Small intestine (tissue), 7 donors: Measurements from ENCODE around the gene MEIOSIN. TPM values are rescaled to one million over a fixed set of nuclear protein-coding genes. Genes with fewer than 3 reads are reported as not detected.
A peak's percentile ranks its signal among the peaks of the same experiment; 100 is the strongest.

Experiments
- DNase-seq, 2 donors: peaks; one replicate each; pipeline versions ENCODE4 v3.0.0 to v3.0.0-alpha.2; 2013
- FAIRE-seq: peaks from 2 replicates; lab custom pipeline; 2012; peaks lifted over from hg19 to GRCh38; lab: Jason Lieb, UNC
- H3K27ac ChIP-seq, 3 donors: one replicate each; pipeline ENCODE4 v1.5.1; 2013; ENCODE audit warnings: low read length in 2 of 3, mild to moderate bottlenecking in 2 of 3, control low read depth in 1 of 3, inconsistent platforms in 1 of 3, low read depth in 1 of 3, moderate library complexity in 1 of 3
- H3K27me3 ChIP-seq, 3 donors: one replicate each; pipeline ENCODE4 v1.6.1; 2013; ENCODE audit warnings: low read length in 3 of 3, inconsistent platforms in 1 of 3; ENCODE audit not compliant: control insufficient read depth in 3 of 3, insufficient read depth in 3 of 3
- H3K36me3 ChIP-seq, 3 donors: one replicate each; pipeline ENCODE4 v1.6.1; 2013; ENCODE audit warnings: low read length in 3 of 3, inconsistent platforms in 1 of 3, low read depth in 1 of 3, mild to moderate bottlenecking in 1 of 3, moderate library complexity in 1 of 3; ENCODE audit not compliant: control insufficient read depth in 3 of 3, insufficient read depth in 2 of 3
- H3K4me1 ChIP-seq, 3 donors: one replicate each; pipeline ENCODE4 v1.6.1; 2013; ENCODE audit warnings: low read length in 2 of 3, inconsistent platforms in 1 of 3, low read depth in 1 of 3, mild to moderate bottlenecking in 1 of 3, moderate library complexity in 1 of 3; ENCODE audit not compliant: control insufficient read depth in 3 of 3, insufficient read depth in 2 of 3
- H3K4me3 ChIP-seq, 3 donors: one replicate each; pipeline ENCODE4 v1.5.1; 2013; ENCODE audit warnings: low read length in 3 of 3, control low read depth in 1 of 3, inconsistent platforms in 1 of 3, low read depth in 1 of 3, mild to moderate bottlenecking in 1 of 3, moderate library complexity in 1 of 3
- H3K9me3 ChIP-seq, 2 donors: one replicate each; pipeline ENCODE4 v1.6.1; 2013; ENCODE audit warnings: low read depth in 1 of 2, low read length in 1 of 2; ENCODE audit not compliant: control insufficient read depth in 2 of 2, insufficient read depth in 1 of 2
- WGBS, 3 donors: extraction: QIAGEN DNeasy Blood & Tissue Kit; methylation state at CpG; one replicate each; pipeline ENCODE4 v1.1.7; 2013; 5-methylcytosine and 5-hydroxymethylcytosine counted together
- polyA plus RNA-seq, 4 donors: library from polyadenylated mRNA; stranded (reverse) in 3 of 4; unstranded in 1 of 4; fragments of 200-250 nt in 3 of 4; fragments of 120-200 nt in 1 of 4; gene quantifications; one replicate each; pipeline versions ENCODE4 v1.2.1 to v1.2.3, GENCODE V29; 2013
- donor health status: healthy with polysubstance abuse.
- donor health status: control.
- donor health status: control.
- donor health status: Bipolar disorder and iron deficiency.
- donor health status: healthy.

MEIOSIN gene
- polyA plus RNA-seq, 4 donors, result not detected

- Histone ChIP-seq H3K4me1 (peaks cover 0 to 28% (median 5%) of the 10 kb centered on the region in 3 donors), H3K9me3 (no peaks in the 10 kb centered on the region), H3K4me3 (no peak overlapping the region), H3K27me3 (no peaks in the 10 kb centered on the region), H3K36me3 (peaks cover 2 to 61% (median 6%) of the 10 kb centered on the region in 3 donors), H3K27ac (peak overlapping the region in 2 of 3 donors; percentile 51 to 70)
- 69 to 88% (median 84%) methylated on average over 26 of the region's 26 CpGs for WGBS, 3 donors
- no peak for DNase-seq
- no peak for FAIRE-seq
Measured at GRCh38 chr19:45782820-45783785, 49.9 kb downstream of the MEIOSIN start.

GRCh38 chr19:45784096-45784495 is 50.9 kb downstream of the MEIOSIN start:
- H3K27me3 ChIP-seq, result no peaks in the 10 kb centered on the region
- peaks cover 0 to 18% (median 5%) of the 10 kb centered on the region in 3 donors for H3K4me1 ChIP-seq
- H3K27ac ChIP-seq, result peak overlapping the region in 1 of 3 donors; percentile 36
- WGBS, 3 donors, result 79 to 93% (median 88%) methylated on average over 4 of the region's 4 CpGs
- DNase-seq (no peak), FAIRE-seq (no peak)
- H3K9me3 ChIP-seq, result no peaks in the 10 kb centered on the region
- peaks cover 2 to 61% (median 6%) of the 10 kb centered on the region in 3 donors for H3K36me3 ChIP-seq
- no peak overlapping the region for H3K4me3 ChIP-seq

DNA sequence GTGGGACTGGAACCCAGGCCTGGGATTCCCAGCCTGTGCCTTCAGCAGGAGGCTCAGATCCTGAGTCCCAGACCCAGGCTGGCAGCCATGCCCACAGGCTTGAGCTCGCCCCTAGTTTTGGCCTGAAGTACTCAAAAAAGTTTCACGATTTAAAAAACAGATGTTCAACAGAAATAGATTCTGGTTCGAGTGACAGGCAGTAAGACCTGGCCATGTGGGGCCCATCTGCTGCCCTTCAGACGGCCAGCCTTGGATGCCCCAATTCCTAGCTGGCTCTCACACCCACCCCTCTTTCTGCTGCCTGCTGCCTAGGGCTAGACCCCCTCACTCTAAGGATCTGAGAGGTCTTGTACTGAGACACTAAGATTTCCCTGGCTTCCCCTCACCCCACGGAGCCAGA is 51.9 kb downstream of the MEIOSIN start:
- H3K36me3 ChIP-seq, result peaks cover 2 to 68% (median 6%) of the 10 kb centered on the region in 3 donors
- H3K4me1 ChIP-seq, result peaks cover 0 to 11% (median 0%) of the 10 kb centered on the region in 3 donors
- no peaks in the 10 kb centered on the region for H3K27me3 ChIP-seq
- FAIRE-seq, result no peak
- no peak for DNase-seq
- WGBS, 3 donors, result 80 to 90% (median 88%) methylated on average over 5 of the region's 5 CpGs
- H3K4me3 ChIP-seq, result no peak overlapping the region
- no peaks in the 10 kb centered on the region for H3K9me3 ChIP-seq
- no peak overlapping the region for H3K27ac ChIP-seq

DNA sequence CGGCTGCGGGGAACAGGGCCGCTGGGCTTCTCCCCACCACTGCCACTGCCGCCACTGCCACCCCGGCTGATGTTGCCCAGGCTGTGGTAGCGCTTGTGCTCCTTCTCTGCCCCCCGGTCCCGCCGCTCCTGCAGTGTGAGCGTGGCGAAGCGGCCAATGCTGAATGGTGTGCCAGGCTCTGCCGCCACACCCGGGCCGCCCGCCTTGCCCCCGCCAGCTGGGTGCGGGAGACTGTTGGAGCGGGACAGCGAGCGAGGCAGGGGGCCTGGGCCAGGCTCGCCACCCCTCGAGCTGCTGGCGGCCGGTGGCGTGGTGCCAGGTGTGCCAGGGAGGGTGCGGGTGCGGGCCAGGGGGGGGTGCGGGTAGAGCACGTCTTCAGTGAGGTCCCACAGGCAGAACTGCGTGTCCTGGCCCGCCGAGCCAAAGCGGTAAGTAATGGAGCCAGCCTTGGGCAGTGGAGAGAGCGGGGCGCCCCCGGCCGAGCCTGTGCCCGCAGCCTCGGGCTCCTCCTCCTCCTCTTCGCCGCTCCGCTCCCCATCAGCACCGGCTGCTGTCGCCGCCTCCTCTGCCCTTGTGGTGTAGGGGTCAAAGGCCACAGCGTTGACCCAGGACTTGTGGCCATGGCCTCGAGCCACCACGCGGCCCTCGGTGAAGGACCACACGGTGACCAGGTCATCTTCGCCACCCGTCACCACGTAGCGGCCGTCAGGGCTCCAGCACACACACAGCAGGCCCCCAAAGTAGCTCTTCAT is 52.7 kb downstream of the MEIOSIN start:
- FAIRE-seq (no peak), DNase-seq (no peak)
- Histone ChIP-seq H3K9me3 (no peaks in the 10 kb centered on the region), H3K4me1 (peaks cover 0 to 2% (median 0%) of the 10 kb centered on the region in 3 donors), H3K4me3 (no peak overlapping the region), H3K36me3 (peaks cover 2 to 76% (median 6%) of the 10 kb centered on the region in 3 donors), H3K27ac (no peak overlapping the region), H3K27me3 (no peaks in the 10 kb centered on the region)
- WGBS, 3 donors, result 91 to 94% (median 92%) methylated on average over 49 to 57 of the region's 57 CpGs

DNA sequence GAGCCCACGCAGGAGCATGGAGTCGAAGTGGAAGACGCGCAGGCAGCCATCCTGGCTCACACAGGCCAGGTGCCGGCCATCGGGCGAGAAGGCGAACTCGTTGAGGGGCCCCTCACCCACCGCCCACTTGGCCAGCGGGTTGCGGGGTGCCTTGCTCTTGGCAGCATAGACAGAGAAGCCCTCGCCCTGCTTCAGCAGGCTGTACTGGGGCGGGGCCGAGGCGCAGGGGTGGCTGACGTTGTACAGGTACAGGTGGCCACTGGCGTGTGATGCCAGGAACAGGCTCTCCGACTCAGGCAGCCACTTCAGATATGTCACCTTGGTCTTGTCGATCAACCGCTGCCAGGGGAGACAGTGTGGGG is 53.3 kb downstream of the MEIOSIN start:
- peaks cover 2 to 78% (median 6%) of the 10 kb centered on the region in 3 donors for H3K36me3 ChIP-seq
- no peak for DNase-seq
- H3K4me1 ChIP-seq, result peaks cover 0 to 5% (median under 1%) of the 10 kb centered on the region in 3 donors
- FAIRE-seq, result no peak
- no peaks in the 10 kb centered on the region for H3K27me3 ChIP-seq
- no peak overlapping the region for H3K4me3 ChIP-seq
- no peak overlapping the region for H3K27ac ChIP-seq
- H3K9me3 ChIP-seq, result no peaks in the 10 kb centered on the region
- WGBS, 3 donors, result 91 to 93% (median 92%) methylated on average over 21 of the region's 21 CpGs

DNA sequence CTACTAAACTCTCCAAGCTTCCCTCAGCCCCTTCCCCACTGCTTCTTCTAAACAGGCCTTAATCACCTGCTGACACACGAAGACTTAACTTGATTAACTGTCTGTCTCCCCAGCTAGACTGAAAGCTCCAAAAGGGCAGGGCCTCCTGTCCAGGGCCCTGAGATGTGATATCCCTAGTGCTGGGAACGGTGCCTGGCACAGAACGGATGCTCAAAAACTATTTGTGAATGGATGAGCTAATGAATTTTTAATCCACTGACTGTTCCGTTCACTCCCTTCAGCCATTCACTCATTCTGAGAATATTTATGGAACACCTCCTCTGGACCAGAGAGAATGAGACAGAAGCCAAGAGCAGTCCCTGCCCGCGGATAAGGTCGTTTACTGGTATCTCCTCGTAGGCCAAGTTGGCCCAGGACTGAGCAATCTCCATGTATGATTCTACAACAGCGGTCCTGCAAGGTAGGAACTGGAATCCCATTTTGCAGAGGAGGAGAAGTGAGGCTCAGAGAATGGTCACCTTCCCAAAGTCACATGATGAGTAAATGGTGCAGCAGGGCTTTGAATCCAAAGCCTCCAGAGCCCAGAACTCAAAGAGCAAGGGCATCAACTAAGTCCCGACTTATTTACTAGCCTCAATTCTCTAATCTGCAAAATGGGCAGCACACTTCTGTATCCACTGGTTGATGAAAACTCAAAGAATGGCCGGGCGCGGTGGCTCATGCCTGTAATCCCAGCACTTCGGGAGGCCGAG is 56.0 kb downstream of the MEIOSIN start:
- 93 to 95% (median 94%) methylated on average over 15 of the region's 15 CpGs for WGBS, 3 donors
- Histone ChIP-seq H3K4me1 (peaks cover 0 to 13% (median 6%) of the 10 kb centered on the region in 3 donors), H3K9me3 (no peaks in the 10 kb centered on the region), H3K36me3 (peaks cover 2 to 65% (median 6%) of the 10 kb centered on the region in 3 donors), H3K4me3 (no peak overlapping the region), H3K27me3 (no peaks in the 10 kb centered on the region), H3K27ac (no peak overlapping the region)
- no peak for DNase-seq
- no peak for FAIRE-seq

DNA sequence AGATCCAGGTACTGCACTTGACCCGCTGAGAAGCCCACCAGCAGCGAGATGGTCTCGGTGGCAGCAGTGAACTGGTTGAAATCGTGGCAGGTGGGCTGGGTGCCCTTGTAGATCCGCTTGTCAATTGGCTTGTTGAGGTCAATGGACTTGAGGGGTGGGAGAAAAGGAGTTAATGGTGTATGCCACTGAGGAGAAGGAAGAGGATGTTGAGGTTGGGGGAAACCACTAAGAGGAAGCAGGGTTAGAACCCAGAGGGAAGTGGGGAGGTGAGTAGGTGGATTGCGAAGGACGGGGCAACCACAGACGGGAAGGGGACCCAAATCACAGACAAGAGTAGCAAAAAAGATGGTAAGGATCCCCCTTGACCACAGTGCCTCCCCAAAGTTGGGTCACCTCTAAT is 57.7 kb downstream of the MEIOSIN start:
- DNase-seq (no peak), FAIRE-seq (no peak)
- no peaks in the 10 kb centered on the region for H3K27me3 ChIP-seq
- H3K4me1 ChIP-seq, result peaks cover 0 to 13% (median 6%) of the 10 kb centered on the region in 3 donors
- 69 to 89% (median 89%) methylated on average over 8 of the region's 8 CpGs for WGBS, 3 donors
- H3K4me3 ChIP-seq, result no peak overlapping the region
- H3K36me3 ChIP-seq, result peaks cover 2 to 48% (median 6%) of the 10 kb centered on the region in 3 donors
- H3K9me3 ChIP-seq, result no peaks in the 10 kb centered on the region
- no peak overlapping the region for H3K27ac ChIP-seq
